Panc1 (cell line): ENCODE results near the gene B4GALNT2. TPM values are rescaled to one million over a fixed set of nuclear protein-coding genes. Genes with fewer than 3 reads are reported as not detected.
A peak's percentile ranks its signal among the peaks of the same experiment; 100 is the strongest.
"Not testable (repeated sequence)": the region's sequence is repeated elsewhere in the genome, so short reads cannot be mapped to it uniquely, and the experiment has no call there.

Source experiments
- ATAC-seq: fragments of 200-7000 bp; cut with Tn5 transposase; 2 replicates; pipeline ENCODE4 v1.9.1; 2020; ENCODE audit warnings: mild to moderate bottlenecking, moderate library complexity
- BruUV-seq: library from RNA; stranded (reverse); fragments of 400-500 nt; replicated peaks from 2 replicates; lab custom pipeline; 2021; lab: Mats Ljungman, UMichigan
- CTCF ChIA-PET: fragments of 300-600 bp; sonication (Branson Sonifier 250); formaldehyde crosslinking; loops from one replicate; lab custom pipeline; 2022; ENCODE audit warnings: antibody characterized with exemption; lab: Charles Lee
- POLR2A ChIA-PET: fragments of 300-600 bp; sonication (Branson Sonifier 250); formaldehyde crosslinking; loops from one replicate; lab custom pipeline; 2022; ENCODE audit warnings: antibody characterized with exemption; lab: Charles Lee
- DNase-seq: peaks from one replicate; pipeline ENCODE4 v3.0.0-alpha.2; 2010; ENCODE audit warnings: low read depth, low spot score
- H3K27ac ChIP-seq: 2 replicates; pipeline ENCODE4 v1.5.1; 2011; ENCODE audit warnings: mild to moderate bottlenecking, low read length, inconsistent platforms
- H3K27me3 ChIP-seq: fragments of 200-500 bp; sonication (Bioruptor generic); 2 replicates; pipeline ENCODE4 v1.6.0; 2014; ENCODE audit warnings: low read length, inconsistent platforms; ENCODE audit not compliant: control insufficient read depth, insufficient read depth
- H3K36me3 ChIP-seq: fragments of 200-500 bp; sonication (Bioruptor generic); 2 replicates; pipeline ENCODE4 v1.5.1; 2014; ENCODE audit warnings: inconsistent platforms, mild to moderate bottlenecking, low read length, moderate library complexity; ENCODE audit not compliant: control insufficient read depth, insufficient read depth
- H3K4me1 ChIP-seq: 2 replicates; pipeline ENCODE4 v1.5.1; 2011; ENCODE audit warnings: inconsistent platforms, mild to moderate bottlenecking, low read length, moderate library complexity; ENCODE audit not compliant: control insufficient read depth, insufficient read depth
- H3K4me3 ChIP-seq, 2 experiments: 2 replicates each; pipeline ENCODE4 v1.5.1; 2011 to 2012; ENCODE audit warnings: low read depth in 2 of 2, low read length in 2 of 2, mild to moderate bottlenecking in 2 of 2, inconsistent platforms in 1 of 2, moderate library complexity in 1 of 2
- H3K9me3 ChIP-seq: fragments of 200-500 bp; sonication (Bioruptor generic); 2 replicates; pipeline ENCODE4 v1.5.1; 2014; ENCODE audit warnings: low read depth, mild to moderate bottlenecking, inconsistent platforms, low read length, moderate library complexity; ENCODE audit not compliant: control insufficient read depth, insufficient read depth
- POLR2AphosphoS5 ChIP-seq: IDR thresholded peaks from 2 replicates; pipeline ENCODE4 v1.6.1; 2012; ENCODE audit warnings: mild to moderate bottlenecking, low read depth, low read length, moderate library complexity
- SIN3A ChIP-seq: IDR thresholded peaks from 2 replicates; pipeline ENCODE4 v1.6.1; 2012; ENCODE audit warnings: low read depth, mild to moderate bottlenecking, low read length, moderate library complexity, borderline replicate concordance; ENCODE audit not compliant: insufficient read depth
- TCF7L2 ChIP-seq: IDR thresholded peaks from 2 replicates; pipeline ENCODE4 v1.6.1; 2011; ENCODE audit warnings: mild to moderate bottlenecking, low read depth, low read length, inconsistent platforms
- in situ Hi-C: cut with HindIII; loops from 2 replicates; pipeline ENCODE4 v1.10.0; 2016; ENCODE audit warnings: low sequenced_read_pairs, low pct_unique_long_range_greater_than_20kb
- intact Hi-C: fragments of 100-400 bp; cut with micrococcal nuclease; formaldehyde crosslinking; loops from one replicate; pipeline ENCODE4 v1.10.0; 2022; ENCODE audit not compliant: unreplicated experiment
- total RNA-seq: library from RNA; stranded (reverse); gene quantifications from one replicate; pipeline ENCODE4 v1.2.1, GENCODE V29; 2021; ENCODE audit not compliant: unreplicated experiment
- TF ChIP-seq, protein P1 (sequence below), 2 experiments: IDR thresholded peaks; 2 replicates each; pipeline ENCODE4 v1.6.1; 2011 to 2012; ENCODE audit warnings: low read depth in 2 of 2, control low read depth in 1 of 2, low read length in 1 of 2, mild to moderate bottlenecking in 1 of 2, moderate library complexity in 1 of 2; ENCODE audit not compliant: insufficient read depth in 1 of 2
- TF ChIP-seq, protein P2 (sequence below): fragments of 450-650 bp; IDR thresholded peaks from 2 replicates; pipeline ENCODE4 v1.5.1; 2017; ENCODE audit warnings: mild to moderate bottlenecking

Gene B4GALNT2
- total RNA-seq, 1 experiment from 2014 or later = not detected

- CTCF ChIA-PET = no interaction called here
- no peak for ATAC-seq
- Histone ChIP-seq H3K27me3 (no peaks in the 10 kb centered on the region), H3K9me3 (no peaks in the 10 kb centered on the region), H3K36me3 (no peaks in the 10 kb centered on the region), H3K4me3 (no peak overlapping the region), H3K4me1 (peaks cover 9% of the 10 kb centered on the region), H3K27ac (no peak overlapping the region)
- TF ChIP-seq, protein P1, sequence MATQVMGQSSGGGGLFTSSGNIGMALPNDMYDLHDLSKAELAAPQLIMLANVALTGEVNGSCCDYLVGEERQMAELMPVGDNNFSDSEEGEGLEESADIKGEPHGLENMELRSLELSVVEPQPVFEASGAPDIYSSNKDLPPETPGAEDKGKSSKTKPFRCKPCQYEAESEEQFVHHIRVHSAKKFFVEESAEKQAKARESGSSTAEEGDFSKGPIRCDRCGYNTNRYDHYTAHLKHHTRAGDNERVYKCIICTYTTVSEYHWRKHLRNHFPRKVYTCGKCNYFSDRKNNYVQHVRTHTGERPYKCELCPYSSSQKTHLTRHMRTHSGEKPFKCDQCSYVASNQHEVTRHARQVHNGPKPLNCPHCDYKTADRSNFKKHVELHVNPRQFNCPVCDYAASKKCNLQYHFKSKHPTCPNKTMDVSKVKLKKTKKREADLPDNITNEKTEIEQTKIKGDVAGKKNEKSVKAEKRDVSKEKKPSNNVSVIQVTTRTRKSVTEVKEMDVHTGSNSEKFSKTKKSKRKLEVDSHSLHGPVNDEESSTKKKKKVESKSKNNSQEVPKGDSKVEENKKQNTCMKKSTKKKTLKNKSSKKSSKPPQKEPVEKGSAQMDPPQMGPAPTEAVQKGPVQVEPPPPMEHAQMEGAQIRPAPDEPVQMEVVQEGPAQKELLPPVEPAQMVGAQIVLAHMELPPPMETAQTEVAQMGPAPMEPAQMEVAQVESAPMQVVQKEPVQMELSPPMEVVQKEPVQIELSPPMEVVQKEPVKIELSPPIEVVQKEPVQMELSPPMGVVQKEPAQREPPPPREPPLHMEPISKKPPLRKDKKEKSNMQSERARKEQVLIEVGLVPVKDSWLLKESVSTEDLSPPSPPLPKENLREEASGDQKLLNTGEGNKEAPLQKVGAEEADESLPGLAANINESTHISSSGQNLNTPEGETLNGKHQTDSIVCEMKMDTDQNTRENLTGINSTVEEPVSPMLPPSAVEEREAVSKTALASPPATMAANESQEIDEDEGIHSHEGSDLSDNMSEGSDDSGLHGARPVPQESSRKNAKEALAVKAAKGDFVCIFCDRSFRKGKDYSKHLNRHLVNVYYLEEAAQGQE (IDR thresholded peaks at IDR 0.05; ENCODE audit: insufficient read depth in 1 of 2, low read depth in 2 of 2, low read length in 1 of 2) = no peak
- TF ChIP-seq TCF7L2 (no peak), SIN3A (no peak), POLR2AphosphoS5 (no peak)
- TF ChIP-seq, protein P2, sequence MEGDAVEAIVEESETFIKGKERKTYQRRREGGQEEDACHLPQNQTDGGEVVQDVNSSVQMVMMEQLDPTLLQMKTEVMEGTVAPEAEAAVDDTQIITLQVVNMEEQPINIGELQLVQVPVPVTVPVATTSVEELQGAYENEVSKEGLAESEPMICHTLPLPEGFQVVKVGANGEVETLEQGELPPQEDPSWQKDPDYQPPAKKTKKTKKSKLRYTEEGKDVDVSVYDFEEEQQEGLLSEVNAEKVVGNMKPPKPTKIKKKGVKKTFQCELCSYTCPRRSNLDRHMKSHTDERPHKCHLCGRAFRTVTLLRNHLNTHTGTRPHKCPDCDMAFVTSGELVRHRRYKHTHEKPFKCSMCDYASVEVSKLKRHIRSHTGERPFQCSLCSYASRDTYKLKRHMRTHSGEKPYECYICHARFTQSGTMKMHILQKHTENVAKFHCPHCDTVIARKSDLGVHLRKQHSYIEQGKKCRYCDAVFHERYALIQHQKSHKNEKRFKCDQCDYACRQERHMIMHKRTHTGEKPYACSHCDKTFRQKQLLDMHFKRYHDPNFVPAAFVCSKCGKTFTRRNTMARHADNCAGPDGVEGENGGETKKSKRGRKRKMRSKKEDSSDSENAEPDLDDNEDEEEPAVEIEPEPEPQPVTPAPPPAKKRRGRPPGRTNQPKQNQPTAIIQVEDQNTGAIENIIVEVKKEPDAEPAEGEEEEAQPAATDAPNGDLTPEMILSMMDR = no peak
- no peak for DNase-seq
- POLR2A ChIA-PET = interaction anchor here (0.6 kb wide), 1 partner anchor 275 kb away, joined by 9 read pairs; no protein-coding TSS in a partner anchor
- intact Hi-C loops (no loop called here), in situ Hi-C loops (no loop called here)
- BruUV-seq = no TSS peak
Measured at GRCh38 chr17:49100601-49101000, 32.0 kb upstream of the B4GALNT2 start.

GRCh38 chr17:49101054-49101534, 31.5 kb upstream of the B4GALNT2 start:
- H3K36me3 ChIP-seq = no peaks in the 10 kb centered on the region
- H3K4me3 ChIP-seq = no peak overlapping the region
- BruUV-seq = no TSS peak
- no peak overlapping the region for H3K27ac ChIP-seq
- no peaks in the 10 kb centered on the region for H3K27me3 ChIP-seq
- ATAC-seq (peak; percentile 56), DNase-seq (no peak)
- ChIA-PET CTCF (no interaction called here), POLR2A (interaction anchor here (0.6 kb wide), 1 partner anchor 275 kb away, joined by 9 read pairs; no protein-coding TSS in a partner anchor)
- H3K9me3 ChIP-seq = no peaks in the 10 kb centered on the region
- peaks cover 9% of the 10 kb centered on the region for H3K4me1 ChIP-seq
- TF ChIP-seq, protein P2 = no peak
- TF ChIP-seq POLR2AphosphoS5 (no peak), SIN3A (no peak), TCF7L2 (no peak)
- TF ChIP-seq, protein P1 (IDR thresholded peaks at IDR 0.05; ENCODE audit: insufficient read depth in 1 of 2, low read depth in 2 of 2, low read length in 1 of 2) = no peak
- intact Hi-C loops = no loop called here
- in situ Hi-C loops = no loop called here

DNA sequence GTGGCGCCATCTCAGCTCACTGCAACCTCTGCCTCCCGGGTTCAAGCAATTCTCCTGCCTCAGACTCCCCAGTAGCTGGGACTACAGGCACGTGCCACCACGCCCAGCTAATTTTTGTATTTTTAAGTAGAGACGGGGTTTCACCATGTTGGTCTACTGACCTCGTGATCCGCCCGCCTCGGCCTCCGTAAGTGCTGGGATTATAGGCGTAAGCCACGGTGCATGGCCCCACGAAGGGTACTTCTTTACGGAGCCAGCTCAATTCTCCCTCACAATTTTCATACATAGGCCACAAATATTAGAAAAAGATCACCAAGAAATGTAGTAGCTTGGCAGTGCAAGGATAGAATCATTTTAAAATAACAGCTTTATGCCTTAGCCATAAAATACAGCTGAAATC, 29.2 kb upstream of the B4GALNT2 start:
- peaks cover 13% of the 10 kb centered on the region for H3K4me1 ChIP-seq
- ATAC-seq, intact Hi-C loops, DNase-seq, H3K36me3 ChIP-seq, BruUV-seq, H3K9me3 ChIP-seq, H3K27me3 ChIP-seq, in situ Hi-C loops, H3K27ac ChIP-seq, H3K4me3 ChIP-seq: not testable (repeated sequence)
- POLR2A ChIA-PET = interaction anchor here (0.6 kb wide), 1 partner anchor 41 kb away, joined by 3 read pairs; no protein-coding TSS in a partner anchor
- CTCF ChIA-PET = interaction anchor here (0.5 kb wide), 1 partner anchor 33 kb away, joined by 7 read pairs; no protein-coding TSS in a partner anchor
